Measurements from ENCODE around the gene CELF3. TPM values are rescaled to one million over a fixed set of nuclear protein-coding genes. Genes with fewer than 3 reads are reported as not detected.

CELF3 gene
- total and polyA plus RNA-seq, 2 experiments from 2014 or later = 0.31 to 0.58 TPM

DNA sequence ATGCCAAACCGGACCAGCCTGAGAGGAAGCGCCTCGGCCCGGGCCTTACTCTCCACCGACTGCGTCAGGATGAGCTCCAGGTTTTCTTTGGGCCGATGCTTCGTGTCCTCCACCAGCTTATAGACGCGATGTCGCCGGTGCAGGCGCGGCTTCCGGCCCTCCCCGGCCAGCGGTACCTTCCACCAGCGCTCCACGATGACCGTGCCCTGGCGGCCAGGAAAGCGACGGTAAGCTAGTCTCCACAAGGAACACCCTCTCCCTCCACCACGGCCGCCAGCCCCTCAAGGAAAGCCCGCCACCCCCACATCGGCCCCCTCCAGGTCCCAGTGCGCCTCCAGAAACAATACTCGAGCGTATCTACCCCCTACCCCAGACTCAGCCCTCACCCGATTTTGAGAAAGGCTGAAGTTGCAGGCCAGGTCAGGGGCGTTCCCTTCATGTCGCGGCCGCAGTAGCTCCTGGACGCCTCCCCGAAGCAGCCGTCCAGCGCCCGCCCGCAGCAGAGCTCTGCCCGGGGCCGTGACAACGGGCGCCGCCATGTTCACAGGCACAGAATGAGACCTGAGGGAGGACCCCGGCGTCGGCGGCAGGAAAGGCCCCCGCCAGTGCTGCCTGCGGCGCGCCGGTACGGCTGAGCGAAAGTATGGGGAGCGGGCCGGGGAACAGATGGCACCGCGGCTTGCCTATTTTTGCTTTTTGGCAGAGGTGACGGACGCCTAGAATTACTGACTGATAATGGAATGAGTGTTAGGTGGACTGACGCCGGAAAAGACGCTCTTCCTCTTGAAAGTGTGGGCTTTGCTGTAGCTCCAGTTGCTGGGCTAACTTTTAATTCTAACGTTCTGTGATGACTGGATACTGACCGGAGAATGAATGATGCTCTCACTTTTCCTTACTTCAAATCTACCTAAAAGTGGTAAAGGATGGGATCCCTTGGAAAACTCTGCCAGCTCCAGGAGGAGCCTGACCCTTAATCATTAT, 46.6 kb upstream of the CELF3 start, which contains the start of gene MRPL9:
Gene MRPL9, minus strand, starts transcription at position 556 of the 981 bp plus-strand sequence. Its CDS starts 17 bp downstream, at position 539.
- ATAC-seq (peak; percentile 100), DNase-seq (ENCODE audit: low spot score) (peak; percentile 90)
- H4K20me1 ChIP-seq (replicated peaks; ENCODE audit: insufficient read depth) = no peaks in the 10 kb centered on the region
- no peaks in the 10 kb centered on the region for H3K9me2 ChIP-seq (ENCODE audit: insufficient read depth)
- Mint-ChIP-seq H3K36me3 (ENCODE audit: low read depth) (peaks cover 32% of the 10 kb centered on the region), H3K9me3 (no peaks in the 10 kb centered on the region), H3K27me3 (ENCODE audit: insufficient read depth, low read depth, poor library complexity) (no peaks in the 10 kb centered on the region), H3K4me3 (peak within 1 kb of the TSS; percentile 80), H3K27ac (peak within 1 kb of the TSS; percentile 67), H3K4me1 (peaks cover 4% of the 10 kb centered on the region; the same call in 2 of the 3 replicates)
- H3K4me2 ChIP-seq = peak within 1 kb of the TSS; percentile 89
- no peak for TF ChIP-seq JUNB (IDR thresholded peaks at IDR 0.05; ENCODE audit: unreplicated experiment)
- no peak for TF ChIP-seq EZH2 (IDR thresholded peaks at IDR 0.05; ENCODE audit: low read depth, unreplicated experiment)
- TF ChIP-seq ZNF331 (CRISPR knock-in tag; IDR thresholded peaks at IDR 0.05; ENCODE audit: low read depth) = no peak
- TF ChIP-seq, protein P1, sequence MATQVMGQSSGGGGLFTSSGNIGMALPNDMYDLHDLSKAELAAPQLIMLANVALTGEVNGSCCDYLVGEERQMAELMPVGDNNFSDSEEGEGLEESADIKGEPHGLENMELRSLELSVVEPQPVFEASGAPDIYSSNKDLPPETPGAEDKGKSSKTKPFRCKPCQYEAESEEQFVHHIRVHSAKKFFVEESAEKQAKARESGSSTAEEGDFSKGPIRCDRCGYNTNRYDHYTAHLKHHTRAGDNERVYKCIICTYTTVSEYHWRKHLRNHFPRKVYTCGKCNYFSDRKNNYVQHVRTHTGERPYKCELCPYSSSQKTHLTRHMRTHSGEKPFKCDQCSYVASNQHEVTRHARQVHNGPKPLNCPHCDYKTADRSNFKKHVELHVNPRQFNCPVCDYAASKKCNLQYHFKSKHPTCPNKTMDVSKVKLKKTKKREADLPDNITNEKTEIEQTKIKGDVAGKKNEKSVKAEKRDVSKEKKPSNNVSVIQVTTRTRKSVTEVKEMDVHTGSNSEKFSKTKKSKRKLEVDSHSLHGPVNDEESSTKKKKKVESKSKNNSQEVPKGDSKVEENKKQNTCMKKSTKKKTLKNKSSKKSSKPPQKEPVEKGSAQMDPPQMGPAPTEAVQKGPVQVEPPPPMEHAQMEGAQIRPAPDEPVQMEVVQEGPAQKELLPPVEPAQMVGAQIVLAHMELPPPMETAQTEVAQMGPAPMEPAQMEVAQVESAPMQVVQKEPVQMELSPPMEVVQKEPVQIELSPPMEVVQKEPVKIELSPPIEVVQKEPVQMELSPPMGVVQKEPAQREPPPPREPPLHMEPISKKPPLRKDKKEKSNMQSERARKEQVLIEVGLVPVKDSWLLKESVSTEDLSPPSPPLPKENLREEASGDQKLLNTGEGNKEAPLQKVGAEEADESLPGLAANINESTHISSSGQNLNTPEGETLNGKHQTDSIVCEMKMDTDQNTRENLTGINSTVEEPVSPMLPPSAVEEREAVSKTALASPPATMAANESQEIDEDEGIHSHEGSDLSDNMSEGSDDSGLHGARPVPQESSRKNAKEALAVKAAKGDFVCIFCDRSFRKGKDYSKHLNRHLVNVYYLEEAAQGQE (IDR thresholded peaks at IDR 0.05; ENCODE audit: unreplicated experiment) = no peak
- no peak for TF ChIP-seq EZH2phosphoT487 (IDR thresholded peaks at IDR 0.05; ENCODE audit: unreplicated experiment)
- TF ChIP-seq POLR2AphosphoS5 (IDR thresholded peaks at IDR 0.05; ENCODE audit: low read depth) = peak; percentile 68
- no peak for TF ChIP-seq ZNF114 (CRISPR knock-in tag; IDR thresholded peaks at IDR 0.05)
- peak; percentile 73 for TF ChIP-seq CREB1 (CRISPR knock-in tag; IDR thresholded peaks at IDR 0.05; ENCODE audit: low read depth)
- no peak for TF ChIP-seq STAT1 (IDR thresholded peaks at IDR 0.05; ENCODE audit: unreplicated experiment)
- no peak for TF ChIP-seq NANOG (IDR thresholded peaks at IDR 0.05; ENCODE audit: borderline replicate concordance)
- TF ChIP-seq, protein P2, sequence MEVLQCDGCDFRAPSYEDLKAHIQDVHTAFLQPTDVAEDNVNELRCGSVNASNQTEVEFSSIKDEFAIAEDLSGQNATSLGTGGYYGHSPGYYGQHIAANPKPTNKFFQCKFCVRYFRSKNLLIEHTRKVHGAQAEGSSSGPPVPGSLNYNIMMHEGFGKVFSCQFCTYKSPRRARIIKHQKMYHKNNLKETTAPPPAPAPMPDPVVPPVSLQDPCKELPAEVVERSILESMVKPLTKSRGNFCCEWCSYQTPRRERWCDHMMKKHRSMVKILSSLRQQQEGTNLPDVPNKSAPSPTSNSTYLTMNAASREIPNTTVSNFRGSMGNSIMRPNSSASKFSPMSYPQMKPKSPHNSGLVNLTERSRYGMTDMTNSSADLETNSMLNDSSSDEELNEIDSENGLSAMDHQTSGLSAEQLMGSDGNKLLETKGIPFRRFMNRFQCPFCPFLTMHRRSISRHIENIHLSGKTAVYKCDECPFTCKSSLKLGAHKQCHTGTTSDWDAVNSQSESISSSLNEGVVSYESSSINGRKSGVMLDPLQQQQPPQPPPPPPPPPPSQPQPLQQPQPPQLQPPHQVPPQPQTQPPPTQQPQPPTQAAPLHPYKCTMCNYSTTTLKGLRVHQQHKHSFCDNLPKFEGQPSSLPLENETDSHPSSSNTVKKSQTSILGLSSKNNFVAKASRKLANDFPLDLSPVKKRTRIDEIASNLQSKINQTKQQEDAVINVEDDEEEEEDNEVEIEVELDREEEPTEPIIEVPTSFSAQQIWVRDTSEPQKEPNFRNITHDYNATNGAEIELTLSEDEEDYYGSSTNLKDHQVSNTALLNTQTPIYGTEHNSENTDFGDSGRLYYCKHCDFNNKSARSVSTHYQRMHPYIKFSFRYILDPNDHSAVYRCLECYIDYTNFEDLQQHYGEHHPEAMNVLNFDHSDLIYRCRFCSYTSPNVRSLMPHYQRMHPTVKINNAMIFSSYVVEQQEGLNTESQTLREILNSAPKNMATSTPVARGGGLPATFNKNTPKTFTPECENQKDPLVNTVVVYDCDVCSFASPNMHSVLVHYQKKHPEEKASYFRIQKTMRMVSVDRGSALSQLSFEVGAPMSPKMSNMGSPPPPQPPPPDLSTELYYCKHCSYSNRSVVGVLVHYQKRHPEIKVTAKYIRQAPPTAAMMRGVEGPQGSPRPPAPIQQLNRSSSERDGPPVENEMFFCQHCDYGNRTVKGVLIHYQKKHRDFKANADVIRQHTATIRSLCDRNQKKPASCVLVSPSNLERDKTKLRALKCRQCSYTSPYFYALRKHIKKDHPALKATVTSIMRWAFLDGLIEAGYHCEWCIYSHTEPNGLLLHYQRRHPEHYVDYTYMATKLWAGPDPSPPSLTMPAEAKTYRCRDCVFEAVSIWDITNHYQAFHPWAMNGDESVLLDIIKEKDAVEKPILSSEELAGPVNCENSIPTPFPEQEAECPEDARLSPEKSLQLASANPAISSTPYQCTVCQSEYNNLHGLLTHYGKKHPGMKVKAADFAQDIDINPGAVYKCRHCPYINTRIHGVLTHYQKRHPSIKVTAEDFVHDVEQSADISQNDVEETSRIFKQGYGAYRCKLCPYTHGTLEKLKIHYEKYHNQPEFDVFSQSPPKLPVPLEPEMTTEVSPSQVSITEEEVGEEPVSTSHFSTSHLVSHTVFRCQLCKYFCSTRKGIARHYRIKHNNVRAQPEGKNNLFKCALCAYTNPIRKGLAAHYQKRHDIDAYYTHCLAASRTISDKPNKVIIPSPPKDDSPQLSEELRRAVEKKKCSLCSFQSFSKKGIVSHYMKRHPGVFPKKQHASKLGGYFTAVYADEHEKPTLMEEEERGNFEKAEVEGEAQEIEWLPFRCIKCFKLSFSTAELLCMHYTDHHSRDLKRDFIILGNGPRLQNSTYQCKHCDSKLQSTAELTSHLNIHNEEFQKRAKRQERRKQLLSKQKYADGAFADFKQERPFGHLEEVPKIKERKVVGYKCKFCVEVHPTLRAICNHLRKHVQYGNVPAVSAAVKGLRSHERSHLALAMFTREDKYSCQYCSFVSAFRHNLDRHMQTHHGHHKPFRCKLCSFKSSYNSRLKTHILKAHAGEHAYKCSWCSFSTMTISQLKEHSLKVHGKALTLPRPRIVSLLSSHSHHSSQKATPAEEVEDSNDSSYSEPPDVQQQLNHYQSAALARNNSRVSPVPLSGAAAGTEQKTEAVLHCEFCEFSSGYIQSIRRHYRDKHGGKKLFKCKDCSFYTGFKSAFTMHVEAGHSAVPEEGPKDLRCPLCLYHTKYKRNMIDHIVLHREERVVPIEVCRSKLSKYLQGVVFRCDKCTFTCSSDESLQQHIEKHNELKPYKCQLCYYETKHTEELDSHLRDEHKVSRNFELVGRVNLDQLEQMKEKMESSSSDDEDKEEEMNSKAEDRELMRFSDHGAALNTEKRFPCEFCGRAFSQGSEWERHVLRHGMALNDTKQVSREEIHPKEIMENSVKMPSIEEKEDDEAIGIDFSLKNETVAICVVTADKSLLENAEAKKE (CRISPR knock-in tag; IDR thresholded peaks at IDR 0.05) = no peak
- TF ChIP-seq, protein P3, sequence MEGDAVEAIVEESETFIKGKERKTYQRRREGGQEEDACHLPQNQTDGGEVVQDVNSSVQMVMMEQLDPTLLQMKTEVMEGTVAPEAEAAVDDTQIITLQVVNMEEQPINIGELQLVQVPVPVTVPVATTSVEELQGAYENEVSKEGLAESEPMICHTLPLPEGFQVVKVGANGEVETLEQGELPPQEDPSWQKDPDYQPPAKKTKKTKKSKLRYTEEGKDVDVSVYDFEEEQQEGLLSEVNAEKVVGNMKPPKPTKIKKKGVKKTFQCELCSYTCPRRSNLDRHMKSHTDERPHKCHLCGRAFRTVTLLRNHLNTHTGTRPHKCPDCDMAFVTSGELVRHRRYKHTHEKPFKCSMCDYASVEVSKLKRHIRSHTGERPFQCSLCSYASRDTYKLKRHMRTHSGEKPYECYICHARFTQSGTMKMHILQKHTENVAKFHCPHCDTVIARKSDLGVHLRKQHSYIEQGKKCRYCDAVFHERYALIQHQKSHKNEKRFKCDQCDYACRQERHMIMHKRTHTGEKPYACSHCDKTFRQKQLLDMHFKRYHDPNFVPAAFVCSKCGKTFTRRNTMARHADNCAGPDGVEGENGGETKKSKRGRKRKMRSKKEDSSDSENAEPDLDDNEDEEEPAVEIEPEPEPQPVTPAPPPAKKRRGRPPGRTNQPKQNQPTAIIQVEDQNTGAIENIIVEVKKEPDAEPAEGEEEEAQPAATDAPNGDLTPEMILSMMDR (conservative IDR thresholded peaks at IDR 0.05; ENCODE audit: low read depth in 2 of 2) = no peak
- TF ChIP-seq, protein P4, sequence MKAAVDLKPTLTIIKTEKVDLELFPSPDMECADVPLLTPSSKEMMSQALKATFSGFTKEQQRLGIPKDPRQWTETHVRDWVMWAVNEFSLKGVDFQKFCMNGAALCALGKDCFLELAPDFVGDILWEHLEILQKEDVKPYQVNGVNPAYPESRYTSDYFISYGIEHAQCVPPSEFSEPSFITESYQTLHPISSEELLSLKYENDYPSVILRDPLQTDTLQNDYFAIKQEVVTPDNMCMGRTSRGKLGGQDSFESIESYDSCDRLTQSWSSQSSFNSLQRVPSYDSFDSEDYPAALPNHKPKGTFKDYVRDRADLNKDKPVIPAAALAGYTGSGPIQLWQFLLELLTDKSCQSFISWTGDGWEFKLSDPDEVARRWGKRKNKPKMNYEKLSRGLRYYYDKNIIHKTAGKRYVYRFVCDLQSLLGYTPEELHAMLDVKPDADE (IDR thresholded peaks at IDR 0.05) = peak; percentile 75
- no peaks in the 10 kb centered on the region for H3K27me3 ChIP-seq (ENCODE audit: insufficient read depth)
- peak within 1 kb of the TSS; percentile 90 for H3K27ac ChIP-seq (ENCODE audit: low read depth)
- H3K79me2 ChIP-seq (replicated peaks; ENCODE audit: insufficient read depth) = peaks cover 9% of the 10 kb centered on the region
- H3K4me1 ChIP-seq (ENCODE audit: insufficient read depth) = peaks cover 5% of the 10 kb centered on the region; the same call in 1 of the 2 replicates
- no peaks in the 10 kb centered on the region for H3F3A ChIP-seq (replicated peaks; ENCODE audit: low read depth)
- peak within 1 kb of the TSS; percentile 90 for H2AFZ ChIP-seq
- H3K4me3 ChIP-seq = peak within 1 kb of the TSS; percentile 97
- H3K36me3 ChIP-seq (ENCODE audit: insufficient read depth) = peaks cover 23% of the 10 kb centered on the region
